Natural killer cell (primary cell): Measurements from ENCODE around the gene SLC26A1. TPM values are rescaled to one million over a fixed set of nuclear protein-coding genes. Genes with fewer than 3 reads are reported as not detected.
A peak's percentile ranks its signal among the peaks of the same experiment; 100 is the strongest.

Source experiments
- ATAC-seq, 3 donors: fragments of 150-1000 bp in 2 of 3; fragments of 200-7000 bp in 1 of 3; cut with Tn5 transposase; 1 replicate in 1 of 3; 2 replicates in 2 of 3; pipeline ENCODE4 v1.10.0; 2021; ENCODE audit warnings: mild to moderate bottlenecking in 2 of 3, moderate library complexity in 2 of 3
- DNase-seq, 2 donors: peaks; one replicate each; pipeline versions ENCODE4 v3.0.0 to v3.0.0-alpha.2; 2013 to 2021; ENCODE audit warnings: mixed read lengths in 1 of 2
- H3K27ac ChIP-seq: one replicate; pipeline ENCODE4 v1.5.1; 2013; ENCODE audit warnings: mild to moderate bottlenecking, low read length
- H3K27me3 ChIP-seq: one replicate; pipeline ENCODE4 v1.6.1; 2013; ENCODE audit warnings: low read length; ENCODE audit not compliant: control insufficient read depth, insufficient read depth
- H3K36me3 ChIP-seq: one replicate; pipeline ENCODE4 v1.6.1; 2013; ENCODE audit warnings: low read length; ENCODE audit not compliant: control insufficient read depth, insufficient read depth
- H3K4me1 ChIP-seq: one replicate; pipeline ENCODE4 v1.6.1; 2013; ENCODE audit warnings: low read length; ENCODE audit not compliant: control insufficient read depth, insufficient read depth
- H3K4me3 ChIP-seq: one replicate; pipeline ENCODE4 v1.5.1; 2013; ENCODE audit warnings: low read length
- H3K9me3 ChIP-seq: one replicate; pipeline ENCODE4 v1.6.1; 2013; ENCODE audit warnings: low read length; ENCODE audit not compliant: control insufficient read depth, insufficient read depth
- H3K27ac Mint-ChIP-seq, 2 donors: one replicate each; pipeline ENCODE4 v1.8.0; 2022; ENCODE audit warnings: mild to moderate bottlenecking in 2 of 2, mixed read lengths in 2 of 2, moderate library complexity in 1 of 2
- H3K27me3 Mint-ChIP-seq, 2 donors: one replicate each; pipeline ENCODE4 v1.8.0; 2022; ENCODE audit warnings: low read depth in 2 of 2, mixed read lengths in 2 of 2
- H3K36me3 Mint-ChIP-seq: one replicate; pipeline ENCODE4 v1.8.0; 2022; ENCODE audit warnings: mixed read lengths
- H3K4me1 Mint-ChIP-seq, 2 donors: one replicate each; pipeline ENCODE4 v1.8.0; 2022; ENCODE audit warnings: mixed read lengths in 2 of 2
- H3K4me3 Mint-ChIP-seq: one replicate; pipeline ENCODE4 v1.8.0; 2022; ENCODE audit warnings: mild to moderate bottlenecking, moderate library complexity, mixed read lengths
- H3K9me3 Mint-ChIP-seq, 2 donors: one replicate each; pipeline ENCODE4 v1.8.0; 2022; ENCODE audit warnings: mixed read lengths in 2 of 2
- CTCF ChIP-seq: fragments of 200-600 bp; IDR thresholded peaks from one replicate; pipeline ENCODE4 v1.8.0; 2022; ENCODE audit warnings: antibody characterized with exemption
- WGBS: methylation state at CpG from one replicate; pipeline ENCODE4 v1.1.7; 2013; ENCODE audit warnings: missing lambda C conversion rate; ENCODE audit not compliant: insufficient coverage; 5-methylcytosine and 5-hydroxymethylcytosine counted together
- intact Hi-C: fragments of 100-400 bp; cut with micrococcal nuclease; formaldehyde crosslinking; loops from one replicate; pipeline ENCODE4 v1.14.2; 2022
- total RNA-seq, 4 donors: library from RNA; stranded (reverse); fragments of 120-200 nt in 1 of 4; gene quantifications; one replicate each; pipeline versions ENCODE4 v1.2.3 to v1.2.4, GENCODE V29; 2013 to 2022

Gene SLC26A1
- total RNA-seq, 3 donors from 2014 or later (not counting 1 experiment from before 2014, with no cell fraction given), result 0.19 to 0.80 (median 0.61) TPM

- H3K4me3 ChIP-seq, result no peak overlapping the region
- H3K4me1 Mint-ChIP-seq, result peaks cover 0 to 4% of the 10 kb centered on the region in 2 donors
- no peaks in the 10 kb centered on the region for H3K9me3 Mint-ChIP-seq
- ATAC-seq, result peak in 1 of 3 donors; percentile 9
- H3K27me3 Mint-ChIP-seq, result peaks cover 18 to 27% of the 10 kb centered on the region in 2 donors
- peaks cover 31% of the 10 kb centered on the region for H3K27me3 ChIP-seq
- no peak overlapping the region for H3K27ac Mint-ChIP-seq
- H3K4me3 Mint-ChIP-seq, result no peak overlapping the region
- intact Hi-C loops, result loop anchor here (10.0 kb wide), 1 partner anchor 352 kb away; no protein-coding TSS in a partner anchor
- H3K36me3 Mint-ChIP-seq, result no peaks in the 10 kb centered on the region
- H3K4me1 ChIP-seq, result peaks cover 4% of the 10 kb centered on the region
- no peaks in the 10 kb centered on the region for H3K36me3 ChIP-seq
- no peak overlapping the region for H3K27ac ChIP-seq
- DNase-seq, result no peak
- no peak for TF ChIP-seq CTCF
- WGBS, result 6% methylated on average over 66 of the region's 75 CpGs
- H3K9me3 ChIP-seq, result no peaks in the 10 kb centered on the region
These were observed 9.5 kb upstream of the SLC26A1 start for GRCh38 chr4:1002631-1003251.

GRCh38 chr4:1002131-1002630, 9.0 kb upstream of the SLC26A1 start:
- no peak overlapping the region for H3K27ac Mint-ChIP-seq
- no peak overlapping the region for H3K4me3 ChIP-seq
- no peak overlapping the region for H3K27ac ChIP-seq
- no peak overlapping the region for H3K4me3 Mint-ChIP-seq
- no peaks in the 10 kb centered on the region for H3K36me3 ChIP-seq
- TF ChIP-seq CTCF, result no peak
- peaks cover 16 to 27% of the 10 kb centered on the region in 2 donors for H3K27me3 Mint-ChIP-seq
- peaks cover 34% of the 10 kb centered on the region for H3K27me3 ChIP-seq
- H3K9me3 Mint-ChIP-seq, result no peaks in the 10 kb centered on the region
- WGBS, result 4% methylated on average over 54 of the region's 54 CpGs
- intact Hi-C loops, result loop anchor here (10.0 kb wide), 1 partner anchor 353 kb away; no protein-coding TSS in a partner anchor
- H3K4me1 Mint-ChIP-seq, result peaks cover 0 to 6% of the 10 kb centered on the region in 2 donors
- H3K36me3 Mint-ChIP-seq, result no peaks in the 10 kb centered on the region
- H3K4me1 ChIP-seq, result peaks cover 7% of the 10 kb centered on the region
- ATAC-seq (peak; percentile 11 to 77 (median 66)), DNase-seq (no peak)
- no peaks in the 10 kb centered on the region for H3K9me3 ChIP-seq

- Histone ChIP-seq H3K4me1 (peaks cover 11% of the 10 kb centered on the region), H3K4me3 (no peak overlapping the region), H3K27ac (no peak overlapping the region), H3K36me3 (no peaks in the 10 kb centered on the region), H3K9me3 (no peaks in the 10 kb centered on the region), H3K27me3 (peaks cover 38% of the 10 kb centered on the region)
- no peak overlapping the region for H3K27ac Mint-ChIP-seq
- H3K4me1 Mint-ChIP-seq, result peaks cover 0 to 10% of the 10 kb centered on the region in 2 donors
- no peaks in the 10 kb centered on the region for H3K36me3 Mint-ChIP-seq
- intact Hi-C loops, result loop anchor here (10.0 kb wide), 1 partner anchor 353 kb away; no protein-coding TSS in a partner anchor
- WGBS, result 27% methylated on average over 48 of the region's 48 CpGs
- H3K9me3 Mint-ChIP-seq, result no peaks in the 10 kb centered on the region
- DNase-seq (no peak), ATAC-seq (no peak)
- no peak for TF ChIP-seq CTCF
- peaks cover 11 to 27% of the 10 kb centered on the region in 2 donors for H3K27me3 Mint-ChIP-seq
- H3K4me3 Mint-ChIP-seq, result no peak overlapping the region
These were observed 8.4 kb upstream of the SLC26A1 start for GRCh38 chr4:1001561-1002130.
